T follicular helper cell (primary cell): ENCODE results near the gene ANAPC10.
"Not testable (repeated sequence)": the region's sequence is repeated elsewhere in the genome, so short reads cannot be mapped to it uniquely, and the experiment has no call there.

Experiments
- DNase-seq: peaks from one replicate; pipeline ENCODE4 v3.0.0-alpha.2; 2020; ENCODE audit warnings: low read depth
- total RNA-seq, 2 experiments: gene quantifications; one replicate each; lab custom pipeline; 2026; lab: John Stamatoyannopoulos, UW

ANAPC10 gene
- total RNA-seq, result 3.5 to 4.4 reads per million in 2 experiments

GRCh38 chr4:145097821-145098674 is at the start of gene ANAPC10, which contains the start of gene ABCE1:
TSS of gene ANAPC10 (minus strand) at chr4:145098196. CDS start at chr4:145096099, 2,097 bp downstream.
TSS of gene ABCE1 (plus strand) at chr4:145098311. CDS start at chr4:145104413, 6,102 bp downstream.
- DNase-seq, result peak; percentile 94

GRCh38 chr4:145136219-145136618 is 38.2 kb upstream of the ANAPC10 start:
- not testable (repeated sequence) for DNase-seq

GRCh38 chr4:145132511-145133098 is 34.6 kb upstream of the ANAPC10 start:
- DNase-seq, result no peak

- no peak for DNase-seq
Observed at GRCh38 chr4:145131848-145132247, 33.9 kb upstream of the ANAPC10 start.

- DNase-seq, result no peak
Observed at GRCh38 chr4:145130788-145131399, 32.9 kb upstream of the ANAPC10 start.

- DNase-seq, result no peak
Observed at GRCh38 chr4:145130130-145130529, 32.1 kb upstream of the ANAPC10 start.

GRCh38 chr4:145125396-145125795 is 27.4 kb upstream of the ANAPC10 start:
- no peak for DNase-seq

- no peak for DNase-seq
Observed at GRCh38 chr4:145108128-145108527, 10.1 kb upstream of the ANAPC10 start.

GRCh38 chr4:145107126-145107525 is 9.1 kb upstream of the ANAPC10 start:
- no peak for DNase-seq

- no peak for DNase-seq
Observed at GRCh38 chr4:145103496-145103895, 5.5 kb upstream of the ANAPC10 start.

GRCh38 chr4:145102619-145103018 is 4.6 kb upstream of the ANAPC10 start:
- DNase-seq, result no peak

GRCh38 chr4:145101091-145101490 is 3.1 kb upstream of the ANAPC10 start:
- no peak for DNase-seq

GRCh38 chr4:145099653-145100052 is 1.7 kb upstream of the ANAPC10 start:
- no peak for DNase-seq

GRCh38 chr4:145098675-145099037 is 660 bp upstream of the ANAPC10 start:
- DNase-seq, result peak; percentile 17

- DNase-seq, result no peak
Observed at GRCh38 chr4:145097331-145097820, 620 bp downstream of the ANAPC10 start.

- no peak for DNase-seq
Observed at GRCh38 chr4:145093638-145094037, 4.4 kb downstream of the ANAPC10 start.

GRCh38 chr4:145090380-145090779 is 7.6 kb downstream of the ANAPC10 start:
- no peak for DNase-seq

- DNase-seq, result no peak
Observed at GRCh38 chr4:145083891-145084605, 13.9 kb downstream of the ANAPC10 start.

GRCh38 chr4:145081756-145082155 is 16.2 kb downstream of the ANAPC10 start:
- no peak for DNase-seq

GRCh38 chr4:145076469-145076855 is 21.5 kb downstream of the ANAPC10 start:
- no peak for DNase-seq

GRCh38 chr4:145075742-145076468 is 22.1 kb downstream of the ANAPC10 start:
- no peak for DNase-seq
